Muscle of back (tissue), 11 donors: ENCODE measurements around the gene NRDE2. TPM values are rescaled to one million over a fixed set of nuclear protein-coding genes. Genes with fewer than 3 reads are reported as not detected.
A peak's percentile ranks its signal among the peaks of the same experiment; 100 is the strongest.
"Not testable (repeated sequence)": the region's sequence is repeated elsewhere in the genome, so short reads cannot be mapped to it uniquely, and the experiment has no call there.

Experiments
- DNase-seq, 3 donors: peaks; one replicate each; pipeline versions ENCODE4 v3.0.0 to v3.0.0-alpha.2; 2013
- polyA plus RNA-seq, 10 donors: library from polyadenylated mRNA; unstranded; fragments of 120-200 nt; gene quantifications; one replicate each; pipeline ENCODE4 v1.2.1, GENCODE V29; 2013; ENCODE audit not compliant: insufficient read length in 10 of 10

NRDE2 gene
- polyA plus RNA-seq, 10 donors: 7.0 to 12.3 (median 9.3) TPM

DNA sequence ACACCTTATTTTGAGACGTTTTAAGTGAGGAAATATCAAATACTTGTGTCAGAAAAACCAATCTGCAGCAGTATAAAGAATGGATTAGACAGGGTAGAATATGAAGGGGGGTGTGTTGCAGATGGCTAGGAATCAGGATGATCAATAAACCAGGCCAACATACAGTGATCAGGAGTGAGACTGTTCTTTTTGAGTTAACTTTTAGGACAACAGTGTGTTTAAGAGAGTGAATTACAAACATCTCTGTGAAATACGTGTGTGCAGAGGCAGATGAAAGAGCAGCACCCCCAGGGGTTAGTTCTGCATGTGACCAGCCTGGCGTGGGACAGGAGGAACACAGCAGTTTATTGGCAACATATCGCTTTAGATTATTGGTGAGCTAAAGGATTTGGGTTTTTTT lies 10.6 kb upstream of the NRDE2 start:
- no peak for DNase-seq

DNA sequence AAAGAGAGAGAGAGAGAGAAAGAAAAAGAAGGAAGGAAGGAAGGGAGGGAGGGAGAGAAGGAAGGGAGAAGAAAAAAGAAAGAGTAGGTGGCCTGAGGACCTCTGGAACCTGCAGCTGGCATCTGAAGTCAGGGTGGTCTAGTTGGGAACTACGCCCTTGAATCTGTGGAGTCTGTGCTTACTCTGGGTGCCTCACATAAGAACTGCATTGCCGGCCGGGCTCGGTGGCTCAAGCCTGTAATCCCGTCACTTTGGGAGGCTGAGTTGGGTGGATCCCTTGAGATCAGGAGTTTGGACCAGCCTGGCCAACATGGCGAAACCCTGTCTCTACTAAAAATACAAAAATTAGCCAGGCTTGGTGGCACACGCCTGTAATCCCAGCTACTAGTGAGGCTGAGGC lies 10.0 kb upstream of the NRDE2 start:
- DNase-seq: no peak

DNA sequence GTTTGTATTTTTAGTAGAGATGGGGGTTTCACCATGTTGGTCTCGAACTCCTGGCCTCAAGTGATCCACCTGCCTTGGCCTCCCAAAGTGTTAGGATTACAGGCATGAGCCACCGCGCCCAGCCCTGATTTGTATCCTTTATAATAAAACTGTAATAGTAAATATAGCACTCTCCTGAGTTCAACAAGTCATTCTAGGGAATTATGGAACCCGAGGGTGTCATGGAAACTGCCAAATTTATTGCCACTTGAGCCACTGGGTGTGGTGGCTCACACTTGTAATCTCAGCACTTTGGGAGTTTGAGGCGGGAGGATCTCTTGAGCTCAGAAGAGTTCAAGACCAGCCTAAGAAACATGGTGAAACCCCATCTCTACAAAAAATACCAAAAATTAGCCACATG lies 9.5 kb upstream of the NRDE2 start:
- not testable (repeated sequence) for DNase-seq

DNA sequence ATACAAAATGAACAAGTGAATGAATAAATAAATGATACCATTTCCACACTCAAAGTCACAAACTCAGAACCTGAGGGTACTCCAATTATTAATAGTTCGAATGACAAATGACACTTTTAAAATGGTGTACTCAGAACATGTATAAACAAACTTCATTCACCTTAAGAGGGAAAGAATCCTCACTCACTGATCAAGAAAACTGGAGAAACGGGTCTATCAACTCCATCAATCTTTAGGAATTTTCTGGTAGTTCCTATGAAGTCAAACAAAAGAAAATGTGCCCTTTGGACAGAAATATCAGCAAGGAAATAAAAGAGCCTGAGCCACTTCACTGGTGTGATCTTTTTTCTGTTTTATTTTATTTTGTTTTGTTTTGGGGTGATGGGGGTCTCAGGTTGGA lies 5.2 kb upstream of the NRDE2 start:
- DNase-seq: no peak

DNA sequence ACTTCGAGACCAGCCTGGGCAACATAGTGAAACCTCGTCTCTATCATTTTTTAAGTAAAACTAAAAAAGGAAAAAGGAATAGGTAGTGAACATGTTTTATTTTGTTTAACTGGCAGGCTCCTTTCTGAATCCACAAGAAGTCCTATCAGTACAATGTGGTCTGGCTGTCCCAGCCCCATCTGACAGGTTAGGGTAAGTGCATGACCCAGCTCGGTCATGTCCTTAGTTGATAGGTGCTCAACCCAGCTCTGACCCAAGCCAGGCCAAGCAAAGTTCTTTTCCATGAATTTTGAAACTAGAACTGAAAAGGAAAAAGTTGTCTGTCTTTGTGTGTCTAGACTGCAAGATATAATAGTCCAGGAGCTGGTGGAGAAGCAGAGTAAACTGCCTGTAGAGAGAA lies 4.7 kb upstream of the NRDE2 start:
- no peak for DNase-seq

DNA sequence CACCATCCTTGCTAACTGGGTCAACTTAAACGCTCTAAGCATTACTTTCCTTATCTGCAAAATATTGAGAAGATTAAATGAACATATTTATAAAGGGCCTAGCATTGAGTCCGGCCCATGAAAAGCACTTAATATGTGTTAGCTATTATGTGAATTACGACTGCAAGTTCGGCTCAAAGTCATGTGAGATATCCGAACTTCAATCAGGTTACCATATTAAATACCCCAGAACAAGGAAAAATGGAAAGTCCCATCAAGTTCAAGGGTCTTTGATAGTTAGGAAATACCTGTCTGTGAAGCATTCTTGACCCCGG lies 487 bp upstream of the NRDE2 start:
- DNase-seq: no peak

DNA sequence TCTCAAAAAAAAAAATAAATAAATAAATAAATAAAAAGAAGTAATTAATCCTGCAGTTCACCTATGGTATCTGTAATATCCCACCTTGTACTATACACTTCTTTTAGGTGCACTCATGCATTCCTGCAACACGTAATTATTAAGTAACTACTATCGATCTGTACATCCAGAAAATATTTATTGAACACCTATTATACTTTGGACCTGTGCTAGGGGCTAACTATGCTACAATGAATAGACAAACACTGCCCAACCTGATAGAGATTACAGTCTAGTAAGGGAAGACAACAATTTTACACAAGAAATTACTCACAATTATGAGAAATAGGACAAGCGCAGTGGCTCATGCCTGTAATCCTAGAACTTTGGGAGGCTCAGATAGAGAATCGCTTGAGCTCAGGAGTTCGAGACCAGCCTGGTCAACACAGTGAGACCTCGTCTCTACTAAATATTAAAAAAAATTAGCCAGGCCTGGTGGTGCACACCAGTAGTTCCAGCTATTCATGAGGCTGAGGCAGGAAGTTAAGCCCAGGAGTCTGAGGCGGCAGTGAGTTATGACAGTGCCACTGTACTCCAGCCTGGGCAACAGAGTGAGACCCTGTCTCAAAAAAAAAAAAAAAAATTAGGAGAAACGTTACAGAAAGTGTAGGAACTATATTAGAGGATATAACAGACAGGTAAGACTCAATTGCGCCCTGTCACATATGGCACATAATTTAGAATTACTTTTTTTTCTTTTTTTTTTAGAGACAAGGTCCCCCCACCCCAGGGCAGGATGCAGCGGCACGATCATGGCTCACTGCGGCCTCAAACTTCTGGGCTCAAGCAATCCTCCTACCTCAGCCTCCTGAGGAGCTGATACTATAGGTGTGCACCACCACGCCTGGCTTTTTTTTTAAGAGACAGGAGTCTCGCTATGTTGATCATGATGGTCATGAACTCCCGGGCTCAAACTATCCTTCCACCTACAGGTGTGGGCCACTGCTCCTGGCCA lies 1.2 kb downstream of the NRDE2 start:
- DNase-seq: no peak

DNA sequence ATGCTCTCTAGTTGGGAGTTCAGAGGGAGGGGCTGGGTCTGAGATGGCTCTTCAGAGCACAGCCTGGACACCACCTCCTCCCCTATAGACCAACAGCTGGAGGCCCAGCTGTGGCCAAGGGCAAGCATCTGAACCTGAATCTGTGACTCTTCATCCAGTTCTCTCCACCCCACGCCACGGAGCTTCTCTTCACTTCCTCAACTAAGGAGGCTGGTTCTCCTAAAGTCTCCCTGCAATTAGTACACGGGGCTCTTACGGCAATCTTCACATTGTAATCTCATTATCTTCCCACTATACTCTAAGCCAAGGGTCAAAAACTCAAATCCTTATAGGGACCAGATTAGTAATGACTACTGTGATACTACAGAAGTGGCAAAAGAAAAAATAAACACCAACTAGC lies 9.8 kb downstream of the NRDE2 start:
- DNase-seq: no peak

DNA sequence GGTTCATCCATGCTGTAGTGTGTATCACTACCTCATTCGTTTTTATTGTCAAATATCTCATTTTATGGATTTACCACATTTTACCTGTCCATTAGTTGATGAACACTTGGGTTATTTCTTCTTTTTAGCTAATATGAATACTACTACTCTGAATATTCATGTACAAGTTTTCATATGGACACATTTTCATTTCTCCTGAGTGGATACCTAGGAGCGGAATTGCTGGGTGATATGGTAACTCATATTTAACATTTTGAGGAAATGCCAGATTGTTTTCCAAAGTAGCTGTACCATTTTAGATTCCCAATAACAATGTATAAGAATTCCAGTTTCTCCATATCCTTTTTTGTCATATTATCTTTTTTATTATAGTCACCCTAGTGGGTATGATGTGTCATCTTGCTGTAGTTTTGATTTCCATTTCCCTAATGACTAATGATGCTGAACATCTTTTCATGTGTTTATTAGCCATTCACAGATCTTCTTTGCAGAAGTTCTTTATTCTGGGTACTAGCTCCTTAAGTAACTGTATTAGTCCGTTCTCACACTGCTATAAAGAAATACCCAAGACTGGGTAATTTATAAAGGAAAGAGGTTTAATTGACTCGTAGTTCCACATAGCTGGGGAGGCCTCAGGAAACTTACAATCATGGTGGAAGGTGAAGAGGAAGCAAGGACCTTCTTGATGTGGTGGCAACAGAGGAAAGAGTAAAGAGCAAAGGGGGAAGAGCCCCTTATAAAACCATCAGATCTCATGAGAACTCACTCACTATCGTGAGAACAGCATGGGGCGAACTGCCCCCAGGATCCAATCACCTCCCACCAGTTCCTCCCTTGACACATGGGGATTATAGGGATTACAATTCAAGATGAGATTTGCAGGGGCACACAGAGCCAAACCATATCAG lies 11.9 kb downstream of the NRDE2 start:
- no peak for DNase-seq

DNA sequence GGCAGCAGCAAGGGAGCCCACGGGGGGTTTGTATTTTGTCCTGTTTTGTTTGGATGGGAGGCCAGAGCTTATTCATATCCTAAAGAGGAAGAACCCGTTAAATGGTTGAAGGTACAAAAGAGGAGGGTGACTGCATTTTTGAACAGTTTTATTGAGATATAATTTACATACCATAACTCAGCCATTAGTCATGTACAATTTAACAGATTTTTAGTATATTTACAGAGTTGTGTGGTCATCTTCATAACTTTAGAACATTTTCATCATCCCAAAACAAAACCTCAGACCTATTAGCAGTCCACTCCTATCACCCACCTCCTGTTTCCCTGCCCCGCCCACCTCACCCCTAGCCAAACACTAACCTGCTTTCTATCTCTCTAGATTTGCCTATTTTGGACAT lies 12.6 kb downstream of the NRDE2 start:
- DNase-seq: no peak

DNA sequence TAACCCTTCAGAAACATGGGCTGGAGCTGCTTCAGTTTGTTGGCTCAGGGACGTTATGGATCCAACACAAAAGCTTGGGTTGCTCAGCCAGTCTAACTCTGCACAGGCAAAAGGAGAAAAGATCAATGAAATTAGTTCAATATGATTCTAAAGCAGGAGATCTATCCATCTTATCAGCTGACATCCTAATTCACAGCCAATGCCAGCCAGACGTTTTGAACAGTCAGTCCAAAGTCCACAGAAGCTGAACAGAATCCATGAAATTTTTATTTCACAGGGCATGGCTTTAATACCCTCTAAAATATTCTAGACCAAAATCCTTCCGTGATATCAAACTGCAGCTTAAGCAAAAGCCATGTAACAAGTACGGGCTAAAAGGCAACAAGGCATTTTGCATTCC lies 13.7 kb downstream of the NRDE2 start:
- DNase-seq: no peak

DNA sequence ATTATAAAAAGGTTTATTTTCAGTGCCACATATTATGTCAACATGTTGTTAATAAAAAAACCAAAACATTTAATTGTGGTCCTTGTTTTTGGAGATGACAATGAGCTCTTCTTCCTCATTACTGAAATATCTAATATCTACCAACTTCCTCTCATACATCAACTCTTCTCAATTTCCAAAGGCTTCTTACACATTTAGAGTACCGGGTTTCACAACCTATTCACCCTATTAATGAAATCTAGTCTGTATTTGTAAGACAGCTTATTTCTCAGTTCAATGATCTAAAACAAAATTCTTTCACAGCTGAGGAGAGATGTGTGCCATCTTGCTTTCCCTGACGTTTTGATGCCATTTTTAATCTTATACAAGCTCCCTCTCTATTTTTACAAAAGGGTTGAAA lies 14.5 kb downstream of the NRDE2 start:
- DNase-seq: no peak

DNA sequence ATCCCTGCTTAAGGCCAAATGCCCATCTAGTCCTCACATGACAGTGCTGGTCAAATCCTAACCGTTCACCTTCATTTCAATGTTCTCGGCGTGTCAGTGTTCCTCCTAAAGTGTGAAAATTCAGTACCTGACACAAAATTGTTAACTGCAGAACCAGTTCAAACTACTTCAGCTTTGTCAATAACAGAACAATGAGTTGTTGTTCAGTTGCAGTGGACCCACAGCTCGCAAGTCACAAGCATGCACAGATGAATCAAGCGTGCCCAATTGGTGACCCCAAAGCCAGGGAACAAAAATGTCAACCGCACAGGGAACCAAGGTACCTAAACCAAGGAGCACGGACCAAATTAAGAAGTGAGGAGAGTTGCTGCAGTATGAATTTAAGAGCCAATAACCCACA lies 23.2 kb downstream of the NRDE2 start:
- DNase-seq: no peak

DNA sequence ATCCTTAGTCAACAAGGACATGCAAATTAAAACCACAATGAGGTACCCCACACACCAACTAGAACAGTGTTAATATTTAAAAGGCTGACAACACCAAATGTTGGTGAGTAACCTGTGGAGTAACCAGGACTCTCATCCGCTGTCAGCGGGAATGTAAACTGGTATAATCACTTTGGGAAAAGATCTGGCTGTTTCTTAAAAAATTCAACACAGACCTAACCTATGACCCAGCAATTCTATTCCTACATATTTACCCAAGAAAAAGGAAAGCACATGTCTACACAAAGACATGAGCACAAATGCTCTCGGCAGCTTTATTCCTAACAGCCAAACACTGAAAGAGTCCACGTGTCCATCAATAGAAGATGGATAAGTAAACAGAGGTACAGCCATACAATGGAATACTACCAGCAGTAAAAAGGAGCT lies 26.6 kb downstream of the NRDE2 start:
- no peak for DNase-seq

DNA sequence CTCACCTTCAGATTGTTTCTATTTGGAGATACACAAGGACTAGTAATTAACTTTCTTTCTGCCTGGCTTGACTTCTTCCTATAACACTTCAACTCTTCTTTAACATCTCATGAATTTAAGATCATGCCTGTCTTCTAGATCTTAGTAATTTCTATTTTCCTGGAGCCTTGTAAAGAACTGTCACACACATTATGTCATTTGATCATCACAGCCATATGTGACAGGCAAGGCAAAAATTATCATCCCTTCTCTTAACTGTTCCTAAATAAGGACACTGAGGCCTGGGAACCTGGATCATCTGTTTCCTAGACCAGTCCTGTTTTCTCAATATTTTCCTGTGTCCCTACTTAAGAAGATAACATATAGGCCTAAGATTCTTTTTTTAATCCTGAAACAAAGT lies 27.2 kb downstream of the NRDE2 start:
- DNase-seq: no peak

DNA sequence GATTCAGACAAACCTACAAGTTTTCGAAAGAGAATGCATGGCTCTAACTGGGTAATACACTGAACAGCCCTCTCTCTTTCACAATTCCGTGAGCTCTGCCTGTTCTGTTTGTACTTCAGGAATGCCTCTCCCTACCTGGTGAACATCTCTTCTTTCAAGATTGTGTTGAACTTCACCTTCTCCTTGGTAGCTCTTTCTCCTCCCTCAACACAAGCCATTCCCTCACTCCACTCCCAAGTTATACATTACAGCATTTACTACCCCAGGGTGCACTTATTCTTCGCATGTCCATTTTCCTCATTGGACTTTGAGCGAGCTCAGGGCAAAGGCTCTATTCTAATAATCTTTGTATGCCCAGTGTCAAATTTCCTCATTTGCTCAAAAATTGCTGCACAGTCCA lies 28.3 kb downstream of the NRDE2 start:
- no peak for DNase-seq

DNA sequence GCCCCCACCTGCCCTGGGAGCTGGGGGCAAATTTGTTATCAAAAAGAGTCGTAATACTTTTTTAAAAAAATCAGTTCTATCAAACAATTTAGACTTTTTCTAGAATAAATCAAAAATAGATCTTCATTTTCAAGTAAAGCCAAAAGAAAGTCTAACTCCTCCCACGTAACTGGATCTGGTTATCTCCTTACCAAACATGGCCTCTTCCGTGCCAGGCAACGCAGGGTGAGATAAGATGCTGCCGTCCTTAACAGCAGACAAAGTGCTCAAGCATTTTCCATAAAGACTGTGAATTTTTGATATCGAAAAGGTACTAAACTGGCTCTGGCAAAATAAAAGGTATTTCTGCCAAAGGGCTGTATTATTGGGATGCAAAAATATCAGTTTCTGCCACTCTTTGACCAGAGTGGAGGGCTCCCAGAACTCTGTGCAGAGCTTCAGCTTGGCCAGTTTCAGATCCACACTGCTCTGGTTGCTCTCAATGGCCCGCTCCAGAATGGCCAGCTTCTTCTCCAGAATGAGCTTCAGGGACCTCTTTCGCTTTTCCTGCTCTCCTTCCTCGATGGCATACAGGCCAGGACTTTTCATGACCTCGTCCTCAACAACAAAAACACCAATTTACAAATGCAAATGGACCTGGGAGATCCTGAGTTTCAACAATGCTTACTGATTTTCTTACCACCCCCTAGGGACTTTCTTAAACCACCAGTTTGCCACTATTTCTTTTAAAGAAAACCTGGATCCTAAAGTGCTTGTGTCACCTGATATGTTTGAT lies 29.0 kb downstream of the NRDE2 start:
- no peak for DNase-seq

DNA sequence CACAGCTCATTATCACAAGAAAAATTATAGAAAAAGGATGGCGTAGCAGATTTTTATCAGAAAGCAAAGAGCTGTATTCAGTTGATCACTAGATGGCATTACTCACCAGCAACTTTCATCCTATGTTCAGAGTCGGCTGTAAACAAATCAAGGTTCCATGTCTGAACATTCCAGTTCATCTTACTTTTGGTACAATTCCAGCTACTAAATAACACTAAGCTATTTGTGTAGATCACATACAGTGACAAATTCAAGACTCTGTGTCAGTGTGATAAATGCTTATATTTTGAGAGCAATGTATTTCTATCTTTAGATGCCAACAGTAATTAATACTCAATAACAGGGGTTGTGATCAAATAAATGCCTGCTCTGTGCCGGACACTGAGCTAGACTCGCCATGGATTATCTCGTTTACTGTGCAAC lies 30.1 kb downstream of the NRDE2 start:
- DNase-seq: peak; percentile 37 to 71 (median 52)

DNA sequence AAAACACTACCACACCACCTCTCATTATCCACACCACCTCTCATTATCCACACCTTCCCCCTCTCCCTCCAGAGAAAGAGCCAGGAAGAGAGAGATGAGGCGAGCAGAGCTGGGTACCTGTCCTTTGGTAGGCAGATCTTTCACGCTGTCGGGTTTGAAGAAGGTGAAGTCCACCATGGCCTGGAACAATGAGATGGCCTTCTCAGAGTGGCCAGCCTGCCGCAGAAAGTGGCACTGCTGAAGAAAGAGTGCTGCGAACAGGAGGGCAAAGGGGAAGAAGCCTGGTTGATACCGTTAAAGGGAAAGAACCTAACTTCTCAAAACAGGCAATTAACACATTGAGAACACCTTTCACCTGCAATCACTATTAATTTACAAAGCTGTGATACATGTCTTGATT lies 30.6 kb downstream of the NRDE2 start:
- DNase-seq: no peak

DNA sequence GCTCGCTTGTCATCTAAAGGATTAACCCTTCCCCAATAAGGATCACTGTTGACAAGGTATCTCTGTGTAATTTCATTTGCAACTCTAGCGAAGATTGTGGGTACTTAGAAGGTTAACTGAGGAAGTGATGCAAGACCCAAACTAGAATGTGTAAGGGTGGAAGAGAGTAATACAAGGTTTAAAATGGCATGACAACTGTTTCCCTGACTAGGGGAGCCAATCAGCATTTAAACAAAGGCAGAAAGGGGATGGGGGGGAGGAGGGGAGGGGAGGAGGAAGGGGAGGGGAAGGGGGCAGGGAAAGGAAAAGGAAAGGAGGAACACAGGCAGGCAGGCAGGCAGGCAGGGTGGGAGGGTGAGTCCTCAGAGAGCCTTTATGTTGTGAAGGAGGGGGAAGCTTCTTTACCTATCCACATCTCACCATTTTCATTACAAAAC lies 31.1 kb downstream of the NRDE2 start:
- no peak for DNase-seq

DNA sequence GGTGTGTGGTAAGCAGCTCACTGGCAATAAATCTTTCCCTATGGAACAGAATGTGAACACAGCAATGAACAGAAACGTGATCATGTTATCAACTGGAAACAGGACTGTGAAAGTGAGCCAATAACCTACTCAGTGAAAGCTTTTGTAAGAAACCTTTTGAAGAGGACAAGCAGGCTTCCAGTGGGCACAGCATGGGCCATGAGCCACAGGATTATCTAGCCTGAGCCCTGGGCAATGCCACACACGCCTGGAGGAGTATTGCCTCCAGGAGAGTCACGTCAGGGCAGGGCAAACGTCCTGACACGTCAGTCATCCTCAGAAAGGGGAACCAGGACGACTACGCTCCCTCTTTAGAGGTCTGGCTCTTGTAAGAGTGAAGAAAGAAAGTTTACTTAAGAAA lies 32.3 kb downstream of the NRDE2 start:
- no peak for DNase-seq
